ENCODE measurements around the gene TMEM184A. TPM values are rescaled to one million over a fixed set of nuclear protein-coding genes. Genes with fewer than 3 reads are reported as not detected.

TMEM184A gene
- total RNA-seq, 4 donors from 2014 or later, result 0.29 to 2.8 (median 0.64) TPM; not detected in 1

DNA sequence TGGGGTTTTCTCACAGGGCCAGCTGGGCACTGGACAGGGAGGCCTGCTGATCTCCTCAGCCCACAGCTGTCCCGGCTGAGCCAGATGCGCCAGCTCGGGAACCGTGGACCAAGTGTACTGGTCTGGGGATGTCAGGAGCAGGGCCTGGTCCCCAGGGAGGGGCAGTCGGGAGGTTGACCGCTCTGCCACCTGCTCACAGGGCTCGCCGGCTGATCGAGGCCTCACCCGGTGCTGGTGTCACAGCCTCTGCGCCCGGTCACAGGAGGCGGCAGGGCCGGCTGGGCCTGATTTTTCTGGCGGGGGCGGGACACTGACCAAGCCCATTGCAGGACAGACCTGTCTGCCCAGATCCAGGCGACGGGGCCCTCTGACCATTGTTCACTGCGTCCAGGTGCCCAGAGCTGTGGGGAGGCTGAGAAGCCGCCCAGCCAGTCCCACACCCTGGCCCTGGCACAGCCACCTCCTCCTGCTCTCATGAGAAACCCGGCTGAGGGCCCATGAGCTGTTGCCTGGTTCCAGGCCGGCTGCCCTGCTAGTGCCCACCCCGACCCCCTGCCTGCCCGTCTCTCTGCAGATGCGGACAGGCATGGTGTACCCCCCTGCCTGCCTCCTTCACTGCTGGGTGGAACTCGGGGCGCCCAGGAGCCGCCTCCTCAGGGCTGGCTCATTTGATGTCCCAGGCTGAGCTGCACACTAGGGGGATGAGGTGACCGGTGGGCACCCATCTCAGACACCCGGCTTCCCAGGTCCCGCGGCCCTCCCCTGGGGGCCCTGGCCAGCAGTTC lies 3.0 kb upstream of the TMEM184A start:
- DNase-seq, result no peak

DNA sequence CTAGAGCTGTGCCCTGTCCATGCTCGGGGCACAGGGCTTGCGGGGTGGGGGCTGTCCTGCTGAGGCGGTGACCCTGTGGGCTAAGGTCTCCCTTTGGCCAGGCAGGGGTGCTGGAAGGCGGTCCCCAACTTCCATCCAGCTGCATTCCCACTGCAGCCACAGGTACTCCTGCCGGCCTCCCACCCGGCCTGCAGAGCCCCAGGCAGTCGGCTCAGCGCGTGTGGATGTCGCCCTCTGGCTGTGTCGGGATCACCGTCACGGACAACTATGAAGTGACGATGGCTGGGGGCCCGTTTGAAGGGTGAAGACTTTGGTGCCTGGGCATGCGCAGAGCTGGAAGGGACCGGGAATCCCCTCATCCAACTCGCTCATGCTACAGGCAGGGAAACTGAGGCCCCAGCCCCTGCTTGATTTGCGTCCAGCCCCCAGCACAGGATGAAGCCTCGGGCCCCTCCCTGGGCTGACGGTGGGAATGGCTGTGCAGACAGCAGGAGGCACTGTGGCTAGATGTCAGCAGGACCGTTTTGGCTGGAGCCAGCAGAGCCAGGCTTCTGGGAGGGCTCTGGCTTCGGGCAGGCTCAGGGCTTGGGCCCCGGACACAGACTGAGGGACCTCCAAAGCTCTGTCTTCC lies 2.3 kb upstream of the TMEM184A start:
- no peaks in the 10 kb centered on the region for H3K9me3 ChIP-seq
- H3K4me3 ChIP-seq, result no peak overlapping the region
- no peak overlapping the region for H3K27ac ChIP-seq
- intact Hi-C loops (cut with DNase I; ENCODE audit: low total_unique reads), result no loop called here
- H3K4me1 ChIP-seq, result peaks cover 0 to 11% of the 10 kb centered on the region in 2 donors
- no peaks in the 10 kb centered on the region for H3K36me3 ChIP-seq
- TF ChIP-seq POLR2A (IDR thresholded peaks at IDR 0.05), result no peak
- TF ChIP-seq, protein P1, sequence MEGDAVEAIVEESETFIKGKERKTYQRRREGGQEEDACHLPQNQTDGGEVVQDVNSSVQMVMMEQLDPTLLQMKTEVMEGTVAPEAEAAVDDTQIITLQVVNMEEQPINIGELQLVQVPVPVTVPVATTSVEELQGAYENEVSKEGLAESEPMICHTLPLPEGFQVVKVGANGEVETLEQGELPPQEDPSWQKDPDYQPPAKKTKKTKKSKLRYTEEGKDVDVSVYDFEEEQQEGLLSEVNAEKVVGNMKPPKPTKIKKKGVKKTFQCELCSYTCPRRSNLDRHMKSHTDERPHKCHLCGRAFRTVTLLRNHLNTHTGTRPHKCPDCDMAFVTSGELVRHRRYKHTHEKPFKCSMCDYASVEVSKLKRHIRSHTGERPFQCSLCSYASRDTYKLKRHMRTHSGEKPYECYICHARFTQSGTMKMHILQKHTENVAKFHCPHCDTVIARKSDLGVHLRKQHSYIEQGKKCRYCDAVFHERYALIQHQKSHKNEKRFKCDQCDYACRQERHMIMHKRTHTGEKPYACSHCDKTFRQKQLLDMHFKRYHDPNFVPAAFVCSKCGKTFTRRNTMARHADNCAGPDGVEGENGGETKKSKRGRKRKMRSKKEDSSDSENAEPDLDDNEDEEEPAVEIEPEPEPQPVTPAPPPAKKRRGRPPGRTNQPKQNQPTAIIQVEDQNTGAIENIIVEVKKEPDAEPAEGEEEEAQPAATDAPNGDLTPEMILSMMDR (IDR thresholded peaks at IDR 0.05), result peak in 2 of 4 experiments; percentile 24 to 27
- H3K27me3 ChIP-seq, result no peaks in the 10 kb centered on the region
- DNase-seq, result no peak

More for the DNA sequence above, 3.0 kb upstream of the TMEM184A start:
- Histone ChIP-seq H3K36me3 (no peaks in the 10 kb centered on the region), H3K27me3 (no peaks in the 10 kb centered on the region), H3K4me1 (peaks cover 0 to 11% of the 10 kb centered on the region in 2 donors), H3K9me3 (no peaks in the 10 kb centered on the region), H3K27ac (no peak overlapping the region), H3K4me3 (no peak overlapping the region)
- TF ChIP-seq POLR2A (IDR thresholded peaks at IDR 0.05), result no peak
- TF ChIP-seq, protein P1 (IDR thresholded peaks at IDR 0.05), result no peak
- intact Hi-C loops (cut with DNase I; ENCODE audit: low total_unique reads), result no loop called here

DNA sequence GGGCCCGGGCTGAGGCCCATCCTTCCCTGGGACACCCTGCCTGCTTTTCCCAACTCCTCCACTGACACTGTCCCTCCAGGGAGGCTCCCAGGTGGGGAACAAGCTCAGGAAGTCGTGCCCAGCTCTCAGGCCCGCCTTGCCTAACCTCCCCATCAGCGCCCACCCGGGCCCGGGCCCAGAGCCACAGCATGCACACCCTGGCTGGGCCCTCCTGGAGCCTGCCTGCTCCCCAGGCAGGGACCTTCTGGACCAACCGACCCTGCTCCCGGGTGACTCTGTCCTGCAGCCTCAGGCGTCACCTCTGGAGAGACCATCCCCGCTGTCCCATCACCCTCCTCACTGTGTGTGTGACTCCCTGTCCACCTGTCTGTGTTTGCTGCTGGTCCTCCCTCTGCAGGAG lies 1.8 kb upstream of the TMEM184A start:
- Histone ChIP-seq H3K27me3 (no peaks in the 10 kb centered on the region), H3K27ac (no peak overlapping the region), H3K9me3 (no peaks in the 10 kb centered on the region), H3K4me3 (no peak overlapping the region), H3K36me3 (no peaks in the 10 kb centered on the region), H3K4me1 (peaks cover 0 to 11% of the 10 kb centered on the region in 2 donors)
- TF ChIP-seq, protein P1 (IDR thresholded peaks at IDR 0.05), result no peak
- TF ChIP-seq POLR2A (IDR thresholded peaks at IDR 0.05), result no peak
- intact Hi-C loops (cut with DNase I; ENCODE audit: low total_unique reads), result no loop called here
- DNase-seq, result no peak

DNA sequence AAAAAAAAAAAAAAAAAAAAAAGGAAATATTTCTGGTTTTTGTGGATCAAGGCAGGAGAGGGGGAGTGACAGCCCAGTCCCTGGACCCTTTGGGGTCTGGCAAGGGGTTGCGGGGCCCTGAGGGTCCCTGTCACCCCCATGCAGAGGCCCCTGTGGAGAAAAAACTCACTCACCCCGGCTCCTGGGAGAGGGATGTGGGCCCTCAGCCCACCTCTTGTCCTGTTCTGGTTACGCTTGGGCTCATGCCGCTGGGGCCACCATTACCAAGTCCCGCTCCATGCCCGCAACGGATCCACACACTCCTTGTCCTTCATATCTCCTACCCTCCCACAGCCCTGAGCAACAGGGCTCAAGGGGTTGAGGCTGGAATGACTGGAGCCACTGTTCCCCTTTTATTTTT lies 1.0 kb upstream of the TMEM184A start:
- intact Hi-C loops (cut with DNase I; ENCODE audit: low total_unique reads), result no loop called here
- no peaks in the 10 kb centered on the region for H3K27me3 ChIP-seq

More for the DNA sequence above, 1.0 kb upstream of the TMEM184A start:
- DNase-seq, result no peak
- Histone ChIP-seq H3K36me3 (no peaks in the 10 kb centered on the region), H3K9me3 (no peaks in the 10 kb centered on the region), H3K4me3 (no peak overlapping the region), H3K27ac (no peak overlapping the region), H3K4me1 (peaks cover 0 to 11% of the 10 kb centered on the region in 2 donors)
- no peak for TF ChIP-seq POLR2A (IDR thresholded peaks at IDR 0.05)
- TF ChIP-seq, protein P1 (IDR thresholded peaks at IDR 0.05), result no peak

Data from uterus (tissue), 4 donors.